Ovary (tissue), 9 donors: ENCODE measurements around the gene TNS1. TPM values are rescaled to one million over a fixed set of nuclear protein-coding genes. Genes with fewer than 3 reads are reported as not detected.

Experiments used
- DNase-seq, 5 donors: peaks; one replicate each; pipeline ENCODE4 v3.0.0-alpha.2; 2019 to 2020
- H3K27ac ChIP-seq, 2 donors: fragments of 200-600 bp; one replicate each; pipeline versions ENCODE4 v1.5.1 to v1.8.0; 2019 to 2022
- H3K27me3 ChIP-seq: fragments of 200-600 bp; one replicate; pipeline ENCODE4 v1.8.0; 2022
- H3K36me3 ChIP-seq: fragments of 200-600 bp; sonication (generic); one replicate; pipeline ENCODE4 v1.5.1; 2019
- H3K4me1 ChIP-seq: one replicate; pipeline ENCODE4 v1.8.1; 2013; ENCODE audit warnings: mild to moderate bottlenecking, moderate library complexity; ENCODE audit not compliant: insufficient read depth
- H3K4me3 ChIP-seq: fragments of 200-600 bp; sonication (generic); one replicate; pipeline ENCODE4 v1.5.1; 2017
- H3K9me3 ChIP-seq, 2 donors: fragments of 200-600 bp in 1 of 2; sonication (generic) in 1 of 2; one replicate each; pipeline versions ENCODE4 v1.5.1 to v1.8.1; 2013 to 2019; ENCODE audit warnings: mild to moderate bottlenecking in 1 of 2, moderate library complexity in 1 of 2
- EP300 ChIP-seq: sonication (generic); formaldehyde crosslinking; IDR thresholded peaks from one replicate; pipeline ENCODE4 v1.6.1; 2017; ENCODE audit warnings: antibody characterized with exemption
- POLR2A ChIP-seq: fragments of 450-650 bp; IDR thresholded peaks from one replicate; pipeline ENCODE4 v1.6.1; 2017; ENCODE audit warnings: antibody characterized with exemption, mild to moderate bottlenecking, moderate library complexity
- WGBS, 3 donors: extraction: QIAGEN DNeasy Blood & Tissue Kit in 1 of 3; methylation state at CpG; one replicate each; pipeline versions ENCODE4 v1.1.5 to v1.1.7; 2013 to 2017; 5-methylcytosine and 5-hydroxymethylcytosine counted together
- intact Hi-C, 4 donors: fragments of 100-400 bp; cut with DNase I; formaldehyde crosslinking; loops; one replicate each; pipeline versions ENCODE4 v1.11.0 to v1.15.1; 2022 to 2023
- polyA plus RNA-seq, 2 donors: library from polyadenylated mRNA; stranded (reverse); fragments of 200-250 nt in 1 of 2; fragments of 350-450 nt in 1 of 2; fragmentation: Illumina TruSeq in 1 of 2; extraction: RNeasy Lipid Tissue Mini Kit (QIAGEN cat#74804) in 1 of 2; gene quantifications; one replicate each; pipeline ENCODE4 v1.2.3, GENCODE V29; 2013 to 2014
- total RNA-seq, 7 donors: library from RNA; depleted of rRNA in 2 of 7; stranded (reverse); fragments of >200 nt in 2 of 7; fragmentation: NEBNext Ultra II Directional in 3 of 7; extraction: Animal tissue kit (Norgen Biotek cat#: 25700) in 3 of 7; gene quantifications; one replicate each; pipeline versions ENCODE4 v1.1.0 to v1.2.4, GENCODE V29; 2016 to 2023
- TF ChIP-seq, protein P1 (sequence below), 3 donors: fragments of 450-650 bp in 2 of 3; fragments of 200-600 bp in 1 of 3; IDR thresholded peaks; one replicate each; pipeline versions ENCODE4 v1.5.1 to v1.8.0; 2016 to 2022; ENCODE audit warnings: antibody characterized with exemption in 3 of 3, mild to moderate bottlenecking in 1 of 3
- donor health status: DM: no; HTN: no; CAD: no; lungs with moderate emphysema.
- donor health status: DM: no; HTN: no; CAD: no.
- donor health status: Bipolar disorder and iron deficiency.
- donor health status: DM: yes; HTN: yes; CAD: no.
- donor health status: DM: no; HTN: no; CAD: no.
- donor health status: DM: yes; HTN: yes; CAD: no.

The TNS1 gene
- total and polyA plus RNA-seq, 9 donors = 140 to 568 (median 356) TPM

DNA sequence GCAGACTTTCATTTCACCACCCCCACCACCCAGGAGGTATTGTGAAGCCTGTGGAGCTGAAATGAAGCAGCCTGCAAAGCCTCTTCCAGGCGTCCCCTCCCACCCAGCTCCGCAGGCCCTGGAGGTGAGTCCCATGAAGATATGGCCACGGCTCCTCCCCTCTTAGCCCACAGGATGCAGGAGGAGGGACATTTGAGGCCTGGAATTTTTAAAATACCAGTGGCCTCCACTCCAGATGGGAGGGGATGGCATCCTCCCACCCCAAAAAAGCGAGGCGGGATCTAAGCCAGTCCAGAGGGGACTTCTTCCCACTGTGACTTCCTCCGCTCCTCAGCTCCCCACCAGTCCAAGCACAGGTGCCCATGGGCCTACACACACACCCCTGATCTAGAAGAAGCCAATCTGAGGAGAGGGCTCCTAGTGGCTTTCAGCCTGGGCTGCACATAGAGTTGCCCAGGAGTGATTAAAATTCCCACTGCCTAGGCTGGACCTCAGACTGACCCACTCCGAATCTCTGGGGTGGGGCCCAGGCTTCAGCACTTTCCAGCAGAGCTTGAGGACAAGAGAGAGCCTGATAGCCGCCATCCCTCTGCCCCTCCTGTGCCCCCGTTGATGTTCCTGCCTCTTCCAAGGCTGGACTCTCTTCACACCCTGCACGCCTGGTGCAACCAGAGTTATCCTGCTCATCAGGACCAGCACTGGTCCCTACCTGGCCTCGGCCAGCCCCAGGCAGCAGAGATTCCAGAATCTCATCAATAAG, 206.9 kb downstream of the TNS1 start:
- H3K9me3 ChIP-seq = no peaks in the 10 kb centered on the region
- TF ChIP-seq, protein P1, sequence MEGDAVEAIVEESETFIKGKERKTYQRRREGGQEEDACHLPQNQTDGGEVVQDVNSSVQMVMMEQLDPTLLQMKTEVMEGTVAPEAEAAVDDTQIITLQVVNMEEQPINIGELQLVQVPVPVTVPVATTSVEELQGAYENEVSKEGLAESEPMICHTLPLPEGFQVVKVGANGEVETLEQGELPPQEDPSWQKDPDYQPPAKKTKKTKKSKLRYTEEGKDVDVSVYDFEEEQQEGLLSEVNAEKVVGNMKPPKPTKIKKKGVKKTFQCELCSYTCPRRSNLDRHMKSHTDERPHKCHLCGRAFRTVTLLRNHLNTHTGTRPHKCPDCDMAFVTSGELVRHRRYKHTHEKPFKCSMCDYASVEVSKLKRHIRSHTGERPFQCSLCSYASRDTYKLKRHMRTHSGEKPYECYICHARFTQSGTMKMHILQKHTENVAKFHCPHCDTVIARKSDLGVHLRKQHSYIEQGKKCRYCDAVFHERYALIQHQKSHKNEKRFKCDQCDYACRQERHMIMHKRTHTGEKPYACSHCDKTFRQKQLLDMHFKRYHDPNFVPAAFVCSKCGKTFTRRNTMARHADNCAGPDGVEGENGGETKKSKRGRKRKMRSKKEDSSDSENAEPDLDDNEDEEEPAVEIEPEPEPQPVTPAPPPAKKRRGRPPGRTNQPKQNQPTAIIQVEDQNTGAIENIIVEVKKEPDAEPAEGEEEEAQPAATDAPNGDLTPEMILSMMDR (IDR thresholded peaks at IDR 0.05) = no peak
- TF ChIP-seq EP300 (no peak), POLR2A (no peak)
- no peaks in the 10 kb centered on the region for H3K36me3 ChIP-seq
- no peak overlapping the region for H3K4me3 ChIP-seq
- peak overlapping the region in 1 of 2 donors; percentile 7 for H3K27ac ChIP-seq
- 51 to 53% (median 52%) methylated on average over 11 of the region's 11 CpGs for WGBS, 3 donors
- intact Hi-C loops = no loop called here
- DNase-seq = peak in 3 of 5 donors; percentile 21 to 26 (median 25)
- no peaks in the 10 kb centered on the region for H3K27me3 ChIP-seq
- peaks cover 13% of the 10 kb centered on the region for H3K4me1 ChIP-seq

DNA sequence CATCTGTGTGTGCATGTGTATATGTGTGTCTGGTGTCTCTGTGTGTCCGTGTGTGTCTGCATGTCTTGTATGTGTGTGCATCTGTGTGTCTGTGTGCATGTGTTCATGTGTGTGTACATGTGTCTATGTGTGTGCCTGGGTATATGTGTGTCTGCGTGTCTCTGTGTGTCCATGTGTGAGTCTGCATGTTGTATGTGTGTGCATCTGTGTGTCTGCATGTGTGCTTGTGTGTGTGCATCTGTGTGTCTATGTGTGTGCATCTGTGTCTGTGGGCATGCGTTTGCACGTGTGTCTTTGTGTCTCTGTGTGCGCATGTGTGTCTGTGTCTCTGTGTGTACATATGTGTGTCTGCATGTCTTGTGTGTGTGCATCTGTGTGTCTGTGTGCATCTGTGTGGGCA, 207.7 kb downstream of the TNS1 start:
- no peak overlapping the region for H3K27ac ChIP-seq
- 85 to 87% (median 86%) methylated on average over 5 of the region's 5 CpGs for WGBS, 3 donors
- no peak overlapping the region for H3K4me3 ChIP-seq
- H3K36me3 ChIP-seq = no peaks in the 10 kb centered on the region
- H3K9me3 ChIP-seq = no peaks in the 10 kb centered on the region
- no peak for DNase-seq
- peaks cover 12% of the 10 kb centered on the region for H3K4me1 ChIP-seq
- no peaks in the 10 kb centered on the region for H3K27me3 ChIP-seq
- intact Hi-C loops = no loop called here
- no peak for TF ChIP-seq EP300

DNA sequence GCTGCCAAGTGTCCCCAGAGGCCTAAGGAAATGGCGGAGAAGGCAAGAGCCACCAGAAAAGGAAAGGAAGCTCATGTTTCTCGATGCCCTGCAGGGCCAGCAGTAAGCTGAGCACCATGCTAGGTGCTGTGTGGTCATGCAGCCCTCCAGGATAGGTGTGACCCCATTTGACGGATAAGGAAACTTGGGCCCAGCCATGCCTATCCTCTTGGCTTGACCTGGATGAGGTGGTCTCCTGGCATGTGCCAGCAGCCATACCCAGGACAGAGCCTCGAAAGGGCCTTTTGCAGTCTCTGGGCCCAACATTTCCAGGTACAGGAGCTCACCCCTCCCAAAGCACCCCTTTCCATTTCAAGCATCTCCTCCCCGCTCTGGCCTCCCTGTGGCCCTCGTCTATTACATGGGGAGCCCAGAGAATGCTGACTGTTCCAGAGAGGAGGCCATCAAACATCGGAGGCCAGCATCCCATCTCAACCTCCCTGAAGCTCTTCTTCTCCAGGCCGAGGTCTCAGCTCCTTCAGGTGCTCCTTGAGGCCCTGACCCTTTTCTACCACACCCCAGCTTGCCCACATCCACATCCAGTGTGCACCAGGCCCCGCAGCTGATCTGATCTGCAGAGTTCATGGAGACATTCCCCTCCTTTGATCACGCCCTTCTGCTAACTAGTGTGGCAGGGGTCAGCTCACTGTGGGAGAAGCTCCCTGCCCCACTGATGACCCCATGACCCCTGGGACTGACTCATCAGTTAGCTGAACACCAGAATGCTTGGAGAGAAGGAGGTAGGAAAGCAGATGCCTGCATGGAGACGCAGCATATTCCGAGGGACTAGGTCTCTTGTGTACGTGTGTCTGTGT, 208.4 kb downstream of the TNS1 start:
- no peaks in the 10 kb centered on the region for H3K27me3 ChIP-seq
- H3K4me1 ChIP-seq = peaks cover 11% of the 10 kb centered on the region
- no peak overlapping the region for H3K27ac ChIP-seq
- intact Hi-C loops = loop anchor here in 1 of 4 donors (5.0 kb wide), 1 partner anchor 93 kb away; no protein-coding TSS in a partner anchor
- 86 to 94% (median 91%) methylated on average over 13 of the region's 13 CpGs for WGBS, 3 donors
- TF ChIP-seq EP300 (no peak), POLR2A (no peak)
- TF ChIP-seq, protein P1 (IDR thresholded peaks at IDR 0.05) = no peak
- peak in 2 of 5 donors; percentile 9 to 23 for DNase-seq
- no peaks in the 10 kb centered on the region for H3K36me3 ChIP-seq
- no peak overlapping the region for H3K4me3 ChIP-seq
- no peaks in the 10 kb centered on the region for H3K9me3 ChIP-seq

DNA sequence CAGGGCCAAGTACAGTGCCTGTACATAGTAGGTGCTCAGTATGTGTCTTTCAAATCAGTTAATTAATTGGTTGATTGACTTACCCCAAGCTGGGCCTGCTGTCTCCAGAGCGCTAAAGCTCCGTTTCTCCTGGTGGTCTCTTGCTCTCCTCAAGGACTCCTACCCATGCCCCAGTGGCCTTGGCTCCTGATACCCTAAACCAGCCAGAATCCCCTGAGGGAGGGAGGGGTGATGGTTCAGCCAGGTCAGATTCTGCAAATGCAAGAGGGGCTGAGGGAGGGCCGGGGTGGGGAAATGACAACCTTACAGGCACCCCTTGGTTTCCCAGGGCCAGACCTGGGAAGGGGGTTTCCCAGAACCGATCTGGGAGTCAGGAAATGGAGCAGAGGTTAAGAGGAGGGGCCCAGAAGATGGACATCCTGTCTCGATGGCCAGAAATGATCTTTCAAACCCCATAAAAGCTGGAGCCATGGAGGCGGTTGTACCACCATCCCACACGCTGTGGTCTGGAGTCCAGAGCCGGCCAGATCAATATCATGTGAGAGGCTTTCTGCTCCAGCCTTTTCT, 209.1 kb downstream of the TNS1 start:
- H3K4me1 ChIP-seq = peaks cover 11% of the 10 kb centered on the region
- H3K27me3 ChIP-seq = no peaks in the 10 kb centered on the region
- H3K4me3 ChIP-seq = no peak overlapping the region
- H3K36me3 ChIP-seq = no peaks in the 10 kb centered on the region
- no peak for TF ChIP-seq EP300
- TF ChIP-seq, protein P1 (IDR thresholded peaks at IDR 0.05) = no peak
- TF ChIP-seq POLR2A = no peak
- WGBS, 3 donors = 64 to 65% (median 65%) methylated on average over 8 of the region's 8 CpGs
- no peak for DNase-seq
- intact Hi-C loops = loop anchor here in 1 of 4 donors (5.0 kb wide), 1 partner anchor 94 kb away; no protein-coding TSS in a partner anchor
- no peaks in the 10 kb centered on the region for H3K9me3 ChIP-seq
- no peak overlapping the region for H3K27ac ChIP-seq
